Glomerular endothelial cell (primary cell): ENCODE data around the gene PAGR1. TPM values are rescaled to one million over a fixed set of nuclear protein-coding genes. Genes with fewer than 3 reads are reported as not detected.
A peak's percentile ranks its signal among the peaks of the same experiment; 100 is the strongest.

ENCODE experiments used
- DNase-seq: peaks from one replicate; pipeline ENCODE4 v3.0.0-alpha.2; 2011; ENCODE audit warnings: low read depth, low spot score; ENCODE audit errors: extremely low read depth
- total RNA-seq: library from RNA; depleted of rRNA; stranded (reverse); fragments of >200 nt; gene quantifications from 2 replicates; pipeline ENCODE4 v1.2.3, GENCODE V29; 2015

The PAGR1 gene
- total RNA-seq, 1 donor from 2014 or later, result 33.7 TPM

- no peak for DNase-seq
These were observed 18.1 kb downstream of the PAGR1 start for GRCh38 chr16:29834079-29834478.

GRCh38 chr16:29835926-29836325 lies 20.0 kb downstream of the PAGR1 start:
- no peak for DNase-seq

GRCh38 chr16:29836623-29837022 lies 20.7 kb downstream of the PAGR1 start:
- DNase-seq, result no peak

- DNase-seq, result no peak
These were observed 21.9 kb downstream of the PAGR1 start for GRCh38 chr16:29837841-29838240.

GRCh38 chr16:29839822-29840221 lies 23.9 kb downstream of the PAGR1 start:
- DNase-seq, result no peak

GRCh38 chr16:29840240-29840639 lies 24.3 kb downstream of the PAGR1 start:
- DNase-seq, result no peak

GRCh38 chr16:29841631-29842030 lies 25.7 kb downstream of the PAGR1 start:
- DNase-seq, result no peak

GRCh38 chr16:29842732-29843346 lies 26.9 kb downstream of the PAGR1 start:
- no peak for DNase-seq

GRCh38 chr16:29843931-29844330 lies 28.0 kb downstream of the PAGR1 start:
- no peak for DNase-seq

- DNase-seq, result no peak
These were observed 28.8 kb downstream of the PAGR1 start for GRCh38 chr16:29844575-29845331.

GRCh38 chr16:29845656-29846055 lies 29.7 kb downstream of the PAGR1 start:
- no peak for DNase-seq

GRCh38 chr16:29848420-29849297 lies 32.7 kb downstream of the PAGR1 start:
- no peak for DNase-seq

- DNase-seq, result no peak
These were observed 33.6 kb downstream of the PAGR1 start for GRCh38 chr16:29849505-29849904.

- DNase-seq, result no peak
These were observed 35.0 kb downstream of the PAGR1 start for GRCh38 chr16:29850998-29851397.

- DNase-seq, result peak; percentile 39
These were observed 36.7 kb downstream of the PAGR1 start for GRCh38 chr16:29852654-29853053.

- DNase-seq, result no peak
These were observed 38.7 kb downstream of the PAGR1 start for GRCh38 chr16:29854520-29855100.

- DNase-seq, result no peak
These were observed 41.3 kb downstream of the PAGR1 start for GRCh38 chr16:29857133-29857760.

GRCh38 chr16:29858149-29858849 lies 42.3 kb downstream of the PAGR1 start:
- no peak for DNase-seq

- no peak for DNase-seq
These were observed 43.0 kb downstream of the PAGR1 start for GRCh38 chr16:29858974-29859373.

GRCh38 chr16:29860218-29860617 lies 44.3 kb downstream of the PAGR1 start:
- DNase-seq, result no peak
